Putamen (tissue), 1 donor: ENCODE measurements around the gene OR4D9.

Source experiments
- DNase-seq: peaks from one replicate; pipeline ENCODE4 v3.0.0-alpha.2; 2016; ENCODE audit warnings: low spot score

Gene OR4D9

GRCh38 chr11:59550842-59551658 is 39.7 kb downstream of the OR4D9 start:
- peak; percentile 78 for DNase-seq

DNA sequence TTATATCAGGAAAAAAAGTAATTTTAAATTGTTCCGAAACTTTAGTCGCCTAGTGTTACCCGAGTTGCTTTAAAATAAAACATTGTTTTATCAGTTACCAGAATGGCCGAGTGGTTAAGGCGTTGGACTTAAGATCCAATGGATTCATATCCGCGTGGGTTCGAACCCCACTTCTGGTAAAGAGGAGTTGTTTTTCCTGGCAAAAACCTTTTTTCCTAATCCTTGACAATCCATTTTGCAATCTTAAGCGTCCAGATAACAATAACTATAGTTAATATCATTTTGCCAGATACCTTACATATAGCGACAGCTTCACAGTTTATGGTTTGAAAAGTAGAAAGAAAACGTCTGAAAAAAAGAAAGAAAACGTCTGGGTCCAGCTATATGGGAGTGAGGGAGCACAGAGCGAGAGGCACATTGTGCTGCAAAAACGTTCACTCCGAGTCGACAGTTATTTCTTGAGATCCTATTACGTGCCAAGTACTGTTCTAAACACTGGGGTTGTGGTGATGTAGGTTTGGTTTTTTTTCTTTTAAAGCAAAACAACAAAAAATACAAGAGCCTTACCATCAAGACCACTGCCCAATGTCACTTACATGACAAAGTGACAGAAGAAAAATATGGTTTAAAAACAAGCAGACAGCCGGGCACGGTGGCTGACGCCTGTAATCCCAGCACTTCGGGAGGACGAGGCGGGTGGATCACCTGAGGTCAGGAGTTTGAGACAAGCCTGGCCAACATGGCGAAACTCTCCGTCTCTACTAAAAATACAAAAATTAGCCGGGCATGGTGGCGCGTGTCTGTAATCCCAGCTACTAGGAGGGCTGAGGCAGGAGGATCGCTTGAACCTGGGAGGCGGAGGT is 40.6 kb downstream of the OR4D9 start:
- DNase-seq = peak; percentile 69

DNA sequence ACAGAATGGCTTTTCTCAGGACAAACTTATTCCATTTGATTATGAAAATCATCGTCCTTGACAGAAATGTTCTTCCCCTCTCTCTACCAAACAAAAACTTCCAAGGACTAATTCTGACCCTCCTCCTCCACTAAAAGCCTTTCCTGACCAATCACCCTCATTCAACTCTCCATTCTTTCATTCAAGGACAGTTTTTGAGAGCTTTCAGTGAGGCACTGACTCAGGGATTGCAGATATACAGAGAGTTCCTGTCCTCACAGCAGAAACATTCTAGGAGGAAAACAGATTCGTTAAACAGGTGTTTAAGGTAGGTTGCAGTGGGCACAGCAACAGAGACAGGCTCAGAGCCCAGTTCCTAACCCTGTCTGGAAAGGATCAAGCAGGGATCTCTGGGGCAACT is 41.5 kb downstream of the OR4D9 start:
- no peak for DNase-seq

DNA sequence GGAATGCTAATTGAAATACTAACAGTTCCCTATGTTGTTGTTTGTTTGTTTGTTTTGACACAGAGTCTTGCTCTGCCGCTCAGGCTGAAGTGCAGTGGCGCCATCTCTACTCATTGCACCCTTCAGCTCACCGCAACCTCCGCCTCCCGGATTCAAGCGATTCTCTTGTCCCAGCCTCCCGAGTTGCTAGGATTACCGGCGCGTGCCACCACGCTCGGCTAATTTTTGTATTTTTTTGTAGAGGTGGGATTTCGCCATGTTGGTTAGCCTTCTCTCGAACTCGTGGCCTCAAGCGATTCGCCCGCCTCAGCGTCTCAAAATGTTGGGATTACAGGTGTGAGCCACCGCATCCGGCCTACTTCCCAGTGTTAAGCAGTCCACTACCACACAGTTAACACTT is 42.0 kb downstream of the OR4D9 start:
- DNase-seq = no peak

GRCh38 chr11:59555601-59556114 is 44.3 kb downstream of the OR4D9 start:
- no peak for DNase-seq

DNA sequence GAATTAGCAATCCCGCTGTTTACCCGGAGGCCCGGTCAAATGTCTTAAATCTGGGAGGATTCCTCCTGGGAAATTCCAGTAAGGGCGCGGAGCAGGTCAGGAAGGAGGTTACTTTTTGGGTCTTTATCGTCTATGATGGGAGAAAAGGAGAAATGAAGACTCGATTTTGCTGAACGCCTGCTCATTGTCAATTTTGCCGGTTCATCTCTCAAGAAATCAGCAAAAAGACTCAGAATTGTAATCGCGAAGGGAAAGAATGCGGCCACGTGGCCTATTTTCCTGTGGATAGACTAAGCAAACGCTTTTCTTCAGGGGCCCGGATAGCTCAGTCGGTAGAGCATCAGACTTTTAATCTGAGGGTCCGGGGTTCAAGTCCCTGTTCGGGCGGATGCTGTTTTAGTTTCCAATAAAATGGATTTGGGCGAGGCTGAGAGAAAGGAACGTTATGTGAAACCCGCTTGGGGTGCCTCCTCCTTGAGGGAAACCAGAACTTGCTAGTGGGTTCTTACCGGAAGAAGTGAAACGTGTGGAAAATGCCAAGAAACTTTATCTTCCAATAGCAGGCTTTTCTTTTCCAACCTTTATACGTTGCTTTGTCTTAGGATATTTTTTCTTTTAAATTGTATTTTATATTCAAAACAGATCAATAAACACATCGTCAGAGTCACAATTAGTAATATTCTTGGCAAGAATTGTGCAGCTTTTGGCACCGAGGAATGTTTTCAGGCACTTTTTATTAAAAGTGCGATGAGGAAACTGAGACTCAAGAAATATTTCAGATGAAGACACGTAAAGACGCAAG is 45.0 kb downstream of the OR4D9 start:
- peak; percentile 78 for DNase-seq

DNA sequence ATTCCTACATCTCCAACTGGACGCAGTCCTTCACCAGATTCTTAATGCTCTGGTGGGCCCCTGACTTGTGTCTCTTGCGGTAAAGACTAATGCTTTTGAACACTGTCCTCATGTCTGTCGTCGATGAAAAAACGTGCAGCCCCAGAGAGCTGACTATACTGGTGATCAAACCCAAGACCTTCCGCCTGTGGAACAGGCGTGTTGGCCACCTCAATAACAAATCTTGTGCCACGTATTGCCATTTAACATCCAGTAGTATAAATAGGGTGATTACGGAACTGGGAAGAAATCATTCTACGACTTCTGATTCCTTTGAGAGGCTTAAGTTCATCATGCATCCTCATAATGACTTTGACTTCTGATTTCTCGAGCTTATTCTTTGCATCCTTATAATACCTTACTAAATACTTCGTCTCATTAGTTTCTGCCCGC is 45.6 kb downstream of the OR4D9 start:
- no peak for DNase-seq

DNA sequence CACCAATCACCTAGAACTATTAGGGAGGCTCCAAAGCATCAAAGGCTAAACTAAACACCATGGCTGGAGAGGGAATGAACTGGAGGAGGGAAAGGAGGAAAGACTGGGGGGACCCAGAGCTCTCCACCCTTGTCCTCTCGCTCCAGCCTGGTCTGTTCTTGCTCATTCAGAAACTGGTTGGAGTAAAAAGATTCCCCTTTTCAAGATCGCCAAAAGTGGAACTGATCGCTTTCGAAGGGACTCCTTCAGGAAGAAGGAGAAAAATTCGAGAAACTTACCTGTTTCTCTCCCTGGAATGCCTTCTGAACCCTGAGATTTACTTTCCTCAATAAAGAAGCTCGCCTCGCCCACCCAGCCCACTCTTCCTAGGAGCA is 46.9 kb downstream of the OR4D9 start:
- no peak for DNase-seq

- no peak for DNase-seq
Observed at GRCh38 chr11:59559886-59560285, 48.5 kb downstream of the OR4D9 start.

DNA sequence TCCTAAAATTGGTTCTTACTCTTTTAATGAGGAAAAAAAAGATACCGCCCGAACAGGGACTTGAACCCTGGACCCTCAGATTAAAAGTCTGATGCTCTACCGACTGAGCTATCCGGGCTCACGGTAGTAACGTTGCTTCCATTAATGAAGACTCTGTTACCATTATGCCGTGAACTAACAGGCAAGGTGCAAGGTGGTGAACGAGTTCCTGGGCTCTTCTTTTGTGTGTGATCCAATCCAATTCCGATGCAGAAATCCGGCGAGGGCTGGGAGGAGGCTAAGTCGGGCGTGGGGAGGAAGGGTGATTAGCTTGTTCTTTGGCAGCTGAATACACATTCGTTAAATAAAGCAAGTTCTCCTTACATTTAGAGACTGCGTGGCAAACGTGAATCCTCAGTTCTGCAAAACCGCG is 49.0 kb downstream of the OR4D9 start:
- DNase-seq = peak; percentile 88

DNA sequence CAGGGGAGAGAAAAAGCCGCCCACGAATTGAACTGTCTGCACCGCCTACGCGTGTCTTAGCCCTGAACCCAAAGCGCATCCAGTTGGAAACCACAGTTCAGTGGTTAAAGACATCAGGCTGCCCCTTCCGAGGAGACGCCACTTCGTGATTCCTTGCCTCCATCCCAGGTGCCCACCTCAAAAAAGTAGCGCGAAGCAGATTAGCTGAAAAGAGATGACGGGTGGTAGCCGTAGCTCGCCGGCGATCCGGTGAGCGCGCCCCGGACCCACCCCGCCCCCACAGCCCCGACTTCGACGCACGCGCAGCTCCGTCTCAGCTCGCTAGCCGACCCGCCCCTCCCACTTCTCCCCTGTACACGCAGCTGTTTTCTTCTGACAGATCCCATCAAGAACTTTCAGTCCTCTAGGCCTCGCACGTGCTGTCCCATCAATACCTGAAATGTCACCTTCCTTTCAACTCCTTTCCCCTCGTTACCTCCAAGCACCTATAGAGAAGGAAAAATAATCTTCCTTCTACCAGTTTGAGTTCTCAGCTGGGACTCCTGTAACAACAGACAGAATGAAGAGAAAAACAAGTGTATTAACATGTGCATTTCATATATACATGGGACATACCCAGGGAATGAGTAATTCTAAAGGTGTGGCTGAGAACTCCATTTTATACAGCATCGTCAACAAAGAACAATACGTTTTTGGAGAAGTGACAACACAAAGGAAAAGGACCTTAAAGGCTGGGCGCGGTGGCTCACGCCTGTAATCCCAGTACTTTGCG is 49.5 kb downstream of the OR4D9 start:
- DNase-seq = peak; percentile 82

GRCh38 chr11:59562292-59562691 is 51.0 kb downstream of the OR4D9 start:
- peak; percentile 48 for DNase-seq
